ENCODE data around the gene THAP12. TPM values are rescaled to one million over a fixed set of nuclear protein-coding genes. Genes with fewer than 3 reads are reported as not detected.
"Not testable (repeated sequence)": the region's sequence is repeated elsewhere in the genome, so short reads cannot be mapped to it uniquely, and the experiment has no call there.

THAP12 gene
- total RNA-seq, 4 donors from 2014 or later: 21.9 to 42.1 (median 26.0) TPM

DNA sequence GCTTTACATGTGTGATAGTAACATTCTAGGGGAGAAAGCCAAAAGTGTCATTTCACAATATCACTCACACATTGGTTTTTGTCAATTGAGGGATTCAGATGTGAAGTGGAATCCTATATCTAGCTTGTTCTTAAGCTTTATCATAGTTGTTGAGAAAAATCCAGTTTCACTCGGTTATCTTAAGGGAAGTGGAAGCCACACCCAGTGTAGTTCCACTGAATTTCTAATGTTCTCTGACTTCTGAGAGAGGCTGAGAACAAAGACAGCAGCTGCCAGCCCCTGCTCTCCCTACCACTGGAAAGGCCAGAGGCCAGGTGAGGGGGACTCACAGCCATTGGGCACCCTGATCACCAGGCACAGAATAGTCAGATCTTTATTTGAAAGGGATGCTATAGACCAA is 53.7 kb downstream of the THAP12 start:
- TF ChIP-seq, protein P1, sequence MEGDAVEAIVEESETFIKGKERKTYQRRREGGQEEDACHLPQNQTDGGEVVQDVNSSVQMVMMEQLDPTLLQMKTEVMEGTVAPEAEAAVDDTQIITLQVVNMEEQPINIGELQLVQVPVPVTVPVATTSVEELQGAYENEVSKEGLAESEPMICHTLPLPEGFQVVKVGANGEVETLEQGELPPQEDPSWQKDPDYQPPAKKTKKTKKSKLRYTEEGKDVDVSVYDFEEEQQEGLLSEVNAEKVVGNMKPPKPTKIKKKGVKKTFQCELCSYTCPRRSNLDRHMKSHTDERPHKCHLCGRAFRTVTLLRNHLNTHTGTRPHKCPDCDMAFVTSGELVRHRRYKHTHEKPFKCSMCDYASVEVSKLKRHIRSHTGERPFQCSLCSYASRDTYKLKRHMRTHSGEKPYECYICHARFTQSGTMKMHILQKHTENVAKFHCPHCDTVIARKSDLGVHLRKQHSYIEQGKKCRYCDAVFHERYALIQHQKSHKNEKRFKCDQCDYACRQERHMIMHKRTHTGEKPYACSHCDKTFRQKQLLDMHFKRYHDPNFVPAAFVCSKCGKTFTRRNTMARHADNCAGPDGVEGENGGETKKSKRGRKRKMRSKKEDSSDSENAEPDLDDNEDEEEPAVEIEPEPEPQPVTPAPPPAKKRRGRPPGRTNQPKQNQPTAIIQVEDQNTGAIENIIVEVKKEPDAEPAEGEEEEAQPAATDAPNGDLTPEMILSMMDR (IDR thresholded peaks at IDR 0.05): no peak
- Histone ChIP-seq H3K36me3 (no peaks in the 10 kb centered on the region), H3K4me1 (no peaks in the 10 kb centered on the region), H3K27me3 (peaks cover 0 to under 1% of the 10 kb centered on the region in 2 donors), H3K4me3 (no peak overlapping the region), H3K9me3 (no peaks in the 10 kb centered on the region), H3K27ac (no peak overlapping the region)
- peak in 1 of 3 donors; percentile 3 for DNase-seq

- no peak overlapping the region for H3K27ac ChIP-seq
- H3K4me3 ChIP-seq: no peak overlapping the region
- H3K4me1 ChIP-seq: peaks cover 0 to 7% (median 0%) of the 10 kb centered on the region in 4 donors
- TF ChIP-seq POLR2A (IDR thresholded peaks at IDR 0.05): no peak
- TF ChIP-seq, protein P1 (IDR thresholded peaks at IDR 0.05): no peak
- no peaks in the 10 kb centered on the region for H3K9me3 ChIP-seq
- DNase-seq: no peak
- no peaks in the 10 kb centered on the region for H3K36me3 ChIP-seq
- H3K27me3 ChIP-seq: peaks cover 0 to 8% of the 10 kb centered on the region in 2 donors
Measured at GRCh38 chr11:76325185-76325584, 55.7 kb downstream of the THAP12 start.

DNA sequence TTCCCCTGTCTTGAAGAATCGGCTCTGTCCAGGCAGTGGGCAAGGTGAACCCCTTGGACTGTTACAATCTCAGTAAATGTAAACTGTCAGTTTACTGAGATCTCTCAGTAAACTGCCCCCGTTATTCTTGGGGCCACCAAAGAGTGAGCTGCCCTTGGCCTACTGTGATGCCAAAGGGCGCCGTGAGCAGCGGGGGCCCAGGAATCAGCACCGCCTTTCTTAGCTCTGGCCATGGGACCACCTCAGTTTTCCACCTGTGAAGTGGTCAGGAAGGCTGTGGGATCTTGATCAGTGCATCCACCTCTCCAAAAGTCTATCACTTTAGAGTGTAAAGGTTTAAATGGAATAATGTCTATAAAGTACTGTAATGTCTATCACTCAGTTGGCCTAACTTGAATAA is 57.1 kb downstream of the THAP12 start:
- H3K36me3 ChIP-seq: no peaks in the 10 kb centered on the region
- H3K9me3 ChIP-seq: no peaks in the 10 kb centered on the region
- peaks cover 0 to 8% of the 10 kb centered on the region in 2 donors for H3K27me3 ChIP-seq
- no peak overlapping the region for H3K4me3 ChIP-seq
- no peak for DNase-seq
- H3K4me1 ChIP-seq: peaks cover 0 to 7% (median 0%) of the 10 kb centered on the region in 4 donors
- no peak overlapping the region for H3K27ac ChIP-seq
- TF ChIP-seq, protein P1 (IDR thresholded peaks at IDR 0.05): no peak
- no peak for TF ChIP-seq POLR2A (IDR thresholded peaks at IDR 0.05)

DNA sequence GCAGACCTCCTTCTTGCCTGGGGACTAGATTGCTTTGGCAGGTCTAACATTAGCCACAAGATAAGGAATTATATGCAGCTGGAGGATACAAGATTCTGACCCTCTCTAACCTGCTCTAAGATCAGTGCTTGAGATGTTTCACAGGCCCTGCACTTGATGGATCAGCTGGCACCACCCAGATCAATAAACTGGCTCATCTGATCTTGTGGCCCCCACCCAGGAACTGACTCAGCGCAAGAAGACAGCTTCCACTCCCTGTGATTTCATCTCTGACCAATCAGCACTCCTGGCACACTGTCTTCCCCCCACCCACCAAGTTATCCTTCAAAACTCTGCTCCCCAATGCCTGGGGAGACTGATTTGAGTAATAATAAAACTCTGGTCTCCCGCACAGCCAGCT is 57.6 kb downstream of the THAP12 start:
- not testable (repeated sequence) for H3K4me1 ChIP-seq, DNase-seq, H3K27ac ChIP-seq, H3K27me3 ChIP-seq, H3K4me3 ChIP-seq, H3K36me3 ChIP-seq, H3K9me3 ChIP-seq

DNA sequence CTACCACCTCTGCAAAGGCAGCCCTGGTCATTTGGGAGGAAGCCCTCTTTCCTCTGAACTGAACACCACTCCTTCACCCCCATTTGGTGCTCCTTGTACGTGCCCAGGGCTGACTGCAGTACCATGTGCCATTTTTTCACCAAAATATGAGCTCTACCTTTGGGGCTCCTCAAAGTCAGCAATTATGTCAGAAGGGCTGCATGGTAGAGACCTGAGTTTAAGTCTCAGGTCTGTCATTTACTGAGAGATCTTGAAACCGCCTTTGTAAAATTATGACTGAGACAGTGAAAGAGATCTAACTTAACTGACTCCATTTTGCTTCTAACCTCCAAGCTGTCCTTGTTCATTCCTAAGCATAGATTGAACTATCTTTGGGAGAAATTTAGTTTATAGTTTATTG is 58.0 kb downstream of the THAP12 start:
- peaks cover 0 to 8% of the 10 kb centered on the region in 2 donors for H3K27me3 ChIP-seq
- DNase-seq: no peak
- no peak overlapping the region for H3K4me3 ChIP-seq
- H3K4me1 ChIP-seq: peaks cover 0 to 7% (median 0%) of the 10 kb centered on the region in 4 donors
- no peaks in the 10 kb centered on the region for H3K36me3 ChIP-seq
- H3K9me3 ChIP-seq: no peaks in the 10 kb centered on the region
- no peak for TF ChIP-seq POLR2A (IDR thresholded peaks at IDR 0.05)
- TF ChIP-seq, protein P1 (IDR thresholded peaks at IDR 0.05): no peak
- H3K27ac ChIP-seq: no peak overlapping the region

GRCh38 chr11:76322540-76322939 is 58.4 kb downstream of the THAP12 start:
- Histone ChIP-seq H3K27me3 (peaks cover 0 to 8% of the 10 kb centered on the region in 2 donors), H3K36me3 (no peaks in the 10 kb centered on the region), H3K4me3 (no peak overlapping the region), H3K4me1 (peaks cover 0 to 7% (median 0%) of the 10 kb centered on the region in 4 donors), H3K27ac (no peak overlapping the region), H3K9me3 (no peaks in the 10 kb centered on the region)
- TF ChIP-seq, protein P1 (IDR thresholded peaks at IDR 0.05): no peak
- no peak for TF ChIP-seq POLR2A (IDR thresholded peaks at IDR 0.05)
- DNase-seq: no peak

Measured in Peyer's patch (tissue), 4 donors.